Measurements from ENCODE around the gene RETNLB. TPM values are rescaled to one million over a fixed set of nuclear protein-coding genes. Genes with fewer than 3 reads are reported as not detected.

RETNLB gene
- polyA plus RNA-seq, 1 of the 3 experiments (the other 2 are of a cell fraction) = not detected

GRCh38 chr3:108719178-108719806 is 37.9 kb downstream of the RETNLB start:
- Histone ChIP-seq H3K4me1 (ENCODE audit: control insufficient read depth in 1 of 2, insufficient read depth in 2 of 2, low read depth in 1 of 2, low read length in 1 of 2) (peaks cover 0 to 15% of the 10 kb centered on the region in 2 experiments; a peak in 2 of 4 replicates), H3K27me3 (ENCODE audit: insufficient read depth) (no peaks in the 10 kb centered on the region), H3K27ac (ENCODE audit: low read depth in 2 of 2, low read length in 1 of 2) (peak overlapping the region in 1 of 2 experiments; percentile 20; a peak in 2 of 4 replicates), H3K4me3 (ENCODE audit: low read depth in 2 of 2, low read length in 1 of 2) (no peak overlapping the region), H3K4me2 (peak overlapping the region; percentile 45), H3K9me3 (no peaks in the 10 kb centered on the region), H4K20me1 (ENCODE audit: insufficient read depth) (no peaks in the 10 kb centered on the region), H3F3A (replicated peaks; ENCODE audit: insufficient read depth) (peaks cover 7% of the 10 kb centered on the region), H3K36me3 (replicated peaks in 1 of 2; ENCODE audit: control insufficient read depth in 1 of 2, insufficient read depth in 2 of 2, low read length in 1 of 2) (no peaks in the 10 kb centered on the region), H3K9ac (no peak overlapping the region), H3K79me2 (ENCODE audit: insufficient read depth) (no peaks in the 10 kb centered on the region), H3K9me2 (no peaks in the 10 kb centered on the region), H2AFZ (ENCODE audit: low read depth) (peak overlapping the region; percentile 40; the same call in 1 of the 2 replicates)
- WGBS (ENCODE audit: low lambda C conversion rate) = 39% methylated on average over 2 of the region's 2 CpGs
- CTCF ChIA-PET = interaction anchor here (1.2 to 3.0 kb wide), 3 partner anchors 12 to 196 kb away, joined by 3 to 10 read pairs (median 4); no protein-coding TSS in a partner anchor
- no peak for DNase-seq
- POLR2A ChIA-PET = no interaction called here
- TF ChIP-seq RFX5 (IDR thresholded peaks at IDR 0.05; ENCODE audit: low read length) = no peak
- TF ChIP-seq SIN3A (IDR thresholded peaks at IDR 0.05; ENCODE audit: borderline replicate concordance, low read depth, low read length) = no peak
- peak; percentile 48; the same call in 1 of the 2 replicates for TF ChIP-seq TEAD4 (IDR thresholded peaks at IDR 0.05; ENCODE audit: borderline replicate concordance, insufficient read depth)
- no peak for TF ChIP-seq MEF2A (IDR thresholded peaks at IDR 0.05; ENCODE audit: borderline replicate concordance, low read depth)
- peak; percentile 7; the same call in 1 of the 2 replicates for TF ChIP-seq NFIC (IDR thresholded peaks at IDR 0.05; ENCODE audit: borderline replicate concordance)

DNA sequence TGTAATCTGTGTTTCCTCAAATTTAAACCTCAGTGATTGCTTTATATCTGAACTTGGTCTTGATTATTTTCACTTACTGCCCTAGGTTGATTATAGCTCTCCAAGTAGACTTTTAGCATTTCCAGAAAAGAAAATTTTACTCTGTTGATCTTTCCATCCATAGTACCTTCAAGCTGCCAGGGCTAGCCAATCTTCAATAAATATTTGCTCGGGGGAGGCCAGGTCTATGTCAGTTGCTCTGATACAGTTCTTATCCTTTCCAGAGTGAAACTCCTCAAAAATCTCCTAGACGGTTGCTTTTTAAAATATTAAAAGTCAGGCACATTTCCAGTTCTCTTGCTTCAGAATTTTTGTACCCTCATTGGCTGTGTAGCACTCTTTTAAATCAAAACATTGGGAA is 38.8 kb downstream of the RETNLB start:
- Histone ChIP-seq H4K20me1 (ENCODE audit: insufficient read depth) (no peaks in the 10 kb centered on the region), H3K79me2 (ENCODE audit: insufficient read depth) (no peaks in the 10 kb centered on the region), H3K4me3 (ENCODE audit: low read depth in 2 of 2, low read length in 1 of 2) (no peak overlapping the region), H3K9me3 (no peaks in the 10 kb centered on the region), H2AFZ (ENCODE audit: low read depth) (peak overlapping the region; percentile 40), H3K27ac (ENCODE audit: low read depth in 2 of 2, low read length in 1 of 2) (peak overlapping the region in 1 of 2 experiments; percentile 20; a peak in 2 of 4 replicates), H3K4me1 (ENCODE audit: control insufficient read depth in 1 of 2, insufficient read depth in 2 of 2, low read depth in 1 of 2, low read length in 1 of 2) (peaks cover 0 to 15% of the 10 kb centered on the region in 2 experiments; a peak in 2 of 4 replicates), H3F3A (replicated peaks; ENCODE audit: insufficient read depth) (peaks cover 7% of the 10 kb centered on the region), H3K36me3 (replicated peaks in 1 of 2; ENCODE audit: control insufficient read depth in 1 of 2, insufficient read depth in 2 of 2, low read length in 1 of 2) (no peaks in the 10 kb centered on the region), H3K4me2 (peak overlapping the region; percentile 45), H3K9me2 (no peaks in the 10 kb centered on the region), H3K27me3 (ENCODE audit: insufficient read depth) (no peaks in the 10 kb centered on the region), H3K9ac (no peak overlapping the region)
- TF ChIP-seq RCOR1 (IDR thresholded peaks at IDR 0.05; ENCODE audit: low read length) (no peak), JUND (IDR thresholded peaks at IDR 0.05) (no peak), USF2 (IDR thresholded peaks at IDR 0.05; ENCODE audit: borderline replicate concordance, low read depth, low read length) (no peak), TEAD4 (IDR thresholded peaks at IDR 0.05; ENCODE audit: borderline replicate concordance, insufficient read depth) (no peak), EZH2phosphoT487 (IDR thresholded peaks at IDR 0.05; ENCODE audit: borderline replicate concordance, low read depth) (no peak), MEF2A (IDR thresholded peaks at IDR 0.05; ENCODE audit: borderline replicate concordance, low read depth) (no peak), SMC3 (IDR thresholded peaks at IDR 0.05; ENCODE audit: low read depth, low read length) (no peak)
- TF ChIP-seq, protein P1, sequence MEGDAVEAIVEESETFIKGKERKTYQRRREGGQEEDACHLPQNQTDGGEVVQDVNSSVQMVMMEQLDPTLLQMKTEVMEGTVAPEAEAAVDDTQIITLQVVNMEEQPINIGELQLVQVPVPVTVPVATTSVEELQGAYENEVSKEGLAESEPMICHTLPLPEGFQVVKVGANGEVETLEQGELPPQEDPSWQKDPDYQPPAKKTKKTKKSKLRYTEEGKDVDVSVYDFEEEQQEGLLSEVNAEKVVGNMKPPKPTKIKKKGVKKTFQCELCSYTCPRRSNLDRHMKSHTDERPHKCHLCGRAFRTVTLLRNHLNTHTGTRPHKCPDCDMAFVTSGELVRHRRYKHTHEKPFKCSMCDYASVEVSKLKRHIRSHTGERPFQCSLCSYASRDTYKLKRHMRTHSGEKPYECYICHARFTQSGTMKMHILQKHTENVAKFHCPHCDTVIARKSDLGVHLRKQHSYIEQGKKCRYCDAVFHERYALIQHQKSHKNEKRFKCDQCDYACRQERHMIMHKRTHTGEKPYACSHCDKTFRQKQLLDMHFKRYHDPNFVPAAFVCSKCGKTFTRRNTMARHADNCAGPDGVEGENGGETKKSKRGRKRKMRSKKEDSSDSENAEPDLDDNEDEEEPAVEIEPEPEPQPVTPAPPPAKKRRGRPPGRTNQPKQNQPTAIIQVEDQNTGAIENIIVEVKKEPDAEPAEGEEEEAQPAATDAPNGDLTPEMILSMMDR (IDR thresholded peaks at IDR 0.05) = no peak
- ChIA-PET CTCF (interaction anchor here (1.6 to 3.0 kb wide), 2 partner anchors 11 to 196 kb away, joined by 3 to 10 read pairs; no protein-coding TSS in a partner anchor), POLR2A (no interaction called here)
- 59% methylated on average over 2 of the region's 2 CpGs for WGBS (ENCODE audit: low lambda C conversion rate)
- no peak for DNase-seq
